Posterior cingulate gyrus (tissue), 11 donors: Measurements from ENCODE around the gene SPATA13.

Source experiments
- DNase-seq, 10 donors: peaks; one replicate each; pipeline versions ENCODE4 v3.0.0 to v3.0.0-alpha.2; 2020 to 2021; ENCODE audit warnings: mixed read lengths in 3 of 10
- intact Hi-C: fragments of 100-400 bp; cut with DNase I; formaldehyde crosslinking; loops from one replicate; pipeline ENCODE4 v1.15.1; 2023

The SPATA13 gene

GRCh38 chr13:24217601-24218281 lies 57.2 kb downstream of the SPATA13 start:
- peak in 1 of 10 donors; percentile 44 for DNase-seq
- intact Hi-C loops: loop anchor here (5.0 kb wide), 1 partner anchor 55 kb away; the partner anchor contains the start of gene SPATA13

- no peak for DNase-seq
- intact Hi-C loops: loop anchor here (5.0 kb wide), 1 partner anchor 56 kb away; the partner anchor contains the start of gene SPATA13
These were observed 57.8 kb downstream of the SPATA13 start for GRCh38 chr13:24218338-24218737.

GRCh38 chr13:24218977-24219376 lies 58.5 kb downstream of the SPATA13 start:
- DNase-seq: no peak
- intact Hi-C loops: loop anchor here (5.0 kb wide), 1 partner anchor 57 kb away; the partner anchor contains the start of gene SPATA13

GRCh38 chr13:24220086-24220703 lies 59.7 kb downstream of the SPATA13 start:
- intact Hi-C loops: loop anchor here (1.0 to 10.0 kb wide), 4 partner anchors 167 to 755 kb away; no protein-coding TSS in a partner anchor
- peak in 2 of 10 donors; percentile 33 to 57 for DNase-seq

- DNase-seq: no peak
- intact Hi-C loops: loop anchor here (2.0 to 10.0 kb wide), 3 partner anchors 168 to 756 kb away; no protein-coding TSS in a partner anchor
These were observed 60.5 kb downstream of the SPATA13 start for GRCh38 chr13:24221007-24221406.

GRCh38 chr13:24222756-24223155 lies 62.2 kb downstream of the SPATA13 start:
- intact Hi-C loops: loop anchor here (10.0 kb wide), 1 partner anchor 758 kb away; no protein-coding TSS in a partner anchor
- DNase-seq: peak in 1 of 10 donors; percentile 81

- intact Hi-C loops: loop anchor here (10.0 kb wide), 1 partner anchor 759 kb away; no protein-coding TSS in a partner anchor
- DNase-seq: peak in 1 of 10 donors; percentile 70
These were observed 63.1 kb downstream of the SPATA13 start for GRCh38 chr13:24223341-24224231.

- intact Hi-C loops: loop anchor here (10.0 kb wide), 1 partner anchor 759 kb away; no protein-coding TSS in a partner anchor
- peak in 1 of 10 donors; percentile 80 for DNase-seq
These were observed 63.7 kb downstream of the SPATA13 start for GRCh38 chr13:24224232-24224680.

- intact Hi-C loops: loop anchor here (10.0 kb wide), 1 partner anchor 760 kb away; no protein-coding TSS in a partner anchor
- DNase-seq: peak in 1 of 10 donors; percentile 84
These were observed 64.5 kb downstream of the SPATA13 start for GRCh38 chr13:24225062-24225461.

- intact Hi-C loops: loop anchor here (10.0 kb wide), 1 partner anchor 761 kb away; no protein-coding TSS in a partner anchor
- peak in 1 of 10 donors; percentile 40 for DNase-seq
These were observed 65.4 kb downstream of the SPATA13 start for GRCh38 chr13:24225930-24226329.

- intact Hi-C loops: loop anchor here (10.0 kb wide), 1 partner anchor 762 kb away; no protein-coding TSS in a partner anchor
- DNase-seq: no peak
These were observed 66.2 kb downstream of the SPATA13 start for GRCh38 chr13:24226762-24227161.

- peak in 2 of 10 donors; percentile 38 to 63 for DNase-seq
- intact Hi-C loops: loop anchor here (2.0 to 10.0 kb wide), 2 partner anchors 208 to 764 kb away; no protein-coding TSS in a partner anchor
These were observed 68.4 kb downstream of the SPATA13 start for GRCh38 chr13:24228852-24229458.

- intact Hi-C loops: no loop called here
- DNase-seq: peak in 1 of 10 donors; percentile 47
These were observed 70.0 kb downstream of the SPATA13 start for GRCh38 chr13:24230428-24231072.

GRCh38 chr13:24231377-24231776 lies 70.9 kb downstream of the SPATA13 start:
- DNase-seq: no peak
- intact Hi-C loops: no loop called here

- intact Hi-C loops: no loop called here
- DNase-seq: no peak
These were observed 71.5 kb downstream of the SPATA13 start for GRCh38 chr13:24232037-24232436.

GRCh38 chr13:24232474-24232873 lies 72.0 kb downstream of the SPATA13 start:
- peak in 1 of 10 donors; percentile 41 for DNase-seq
- intact Hi-C loops: no loop called here

- intact Hi-C loops: no loop called here
- DNase-seq: no peak
These were observed 72.9 kb downstream of the SPATA13 start for GRCh38 chr13:24233351-24233901.

GRCh38 chr13:24234200-24234915 lies 73.8 kb downstream of the SPATA13 start:
- peak in 1 of 10 donors; percentile 50 for DNase-seq
- intact Hi-C loops: no loop called here
